Embryonic facial prominence (tissue), 1 donor: ENCODE data around the gene RETREG1.
"Not testable (repeated sequence)": the region's sequence is repeated elsewhere in the genome, so short reads cannot be mapped to it uniquely, and the experiment has no call there.

ENCODE experiments used
- DNase-seq: peaks from one replicate; pipeline ENCODE4 v3.0.0-alpha.2; 2016; ENCODE audit errors: extremely low spot score

The RETREG1 gene

DNA sequence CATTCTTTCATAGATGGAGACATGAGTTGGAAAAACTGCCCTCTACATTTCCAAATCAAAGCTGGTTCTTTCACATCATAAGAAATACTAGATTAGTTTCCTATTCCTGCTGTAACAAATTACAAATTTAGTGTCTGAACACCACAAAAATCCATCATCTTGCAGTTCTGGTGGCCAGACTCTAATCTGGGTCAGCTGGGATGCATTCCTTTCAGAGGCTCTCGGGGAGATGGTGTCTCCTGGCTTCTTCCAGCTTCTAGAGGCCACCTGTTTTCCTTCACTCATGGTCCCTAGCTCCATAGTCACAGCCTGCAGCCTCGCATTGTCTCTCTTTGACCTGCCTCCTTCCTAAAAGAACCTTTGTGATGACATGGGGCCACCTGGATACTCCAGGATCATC lies 65.2 kb downstream of the RETREG1 start:
- DNase-seq, result no peak

DNA sequence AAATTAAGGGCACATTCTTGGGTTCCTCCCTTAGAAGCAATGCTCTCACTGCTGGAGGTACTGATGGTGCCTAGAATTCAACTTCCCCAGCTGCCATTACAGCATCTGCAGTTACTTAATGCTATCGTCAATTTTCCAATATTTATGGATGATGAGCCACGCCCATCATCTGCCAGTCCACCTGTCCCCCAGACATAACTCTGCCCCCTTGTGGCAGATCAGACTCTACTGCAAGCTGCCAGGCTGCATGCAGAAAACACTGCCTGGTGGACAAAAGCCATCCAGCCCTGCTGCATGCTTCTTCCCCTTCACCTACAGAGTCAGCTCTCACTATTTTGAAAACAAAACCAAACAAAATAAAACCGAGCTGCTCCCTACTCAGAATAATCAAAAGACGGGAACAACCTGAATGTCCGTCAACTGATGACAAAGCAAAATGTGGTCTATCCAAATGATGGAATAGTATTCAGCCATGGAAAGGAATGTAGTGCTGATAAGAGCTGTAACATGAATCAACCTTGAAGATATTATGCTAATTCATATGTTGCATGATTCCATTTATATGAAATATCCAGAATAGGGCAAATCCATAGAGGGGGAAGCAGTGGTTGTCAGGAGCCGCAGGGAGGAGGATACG lies 66.4 kb downstream of the RETREG1 start:
- DNase-seq, result no peak

GRCh38 chr5:16549491-16550206 lies 67.1 kb downstream of the RETREG1 start:
- DNase-seq, result no peak

- DNase-seq, result no peak
Observed at GRCh38 chr5:16548812-16549211, 68.0 kb downstream of the RETREG1 start.

GRCh38 chr5:16548115-16548514 lies 68.7 kb downstream of the RETREG1 start:
- no peak for DNase-seq

DNA sequence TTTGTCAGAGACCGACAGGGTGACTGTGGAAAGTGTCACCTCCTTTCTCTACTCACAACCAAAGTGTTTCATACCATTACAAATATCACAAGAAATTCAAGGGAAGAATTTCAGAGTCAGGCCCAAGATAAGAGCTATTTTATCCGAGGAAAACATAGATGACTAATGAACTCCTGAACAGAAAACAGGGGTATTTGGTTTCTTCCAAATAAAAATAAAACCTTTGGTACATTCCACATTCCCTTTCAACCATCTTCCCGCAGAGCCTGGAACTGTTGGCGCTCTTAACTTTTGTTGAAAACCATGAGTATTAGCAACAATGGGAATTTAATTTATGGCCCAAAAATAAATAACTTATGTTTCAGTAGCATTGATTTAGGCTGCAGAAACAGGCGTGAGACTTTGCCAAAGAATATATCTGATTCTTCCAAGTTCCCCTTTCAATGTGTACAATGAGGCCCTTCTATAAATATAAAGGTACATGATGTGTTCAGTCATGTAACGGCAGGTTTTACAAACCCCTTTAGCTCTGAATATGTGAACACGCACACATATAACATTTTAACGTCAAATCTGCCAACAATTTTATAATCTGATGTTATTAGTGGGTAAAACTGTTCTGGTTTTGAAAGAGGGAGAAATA lies 69.5 kb downstream of the RETREG1 start:
- DNase-seq, result no peak

DNA sequence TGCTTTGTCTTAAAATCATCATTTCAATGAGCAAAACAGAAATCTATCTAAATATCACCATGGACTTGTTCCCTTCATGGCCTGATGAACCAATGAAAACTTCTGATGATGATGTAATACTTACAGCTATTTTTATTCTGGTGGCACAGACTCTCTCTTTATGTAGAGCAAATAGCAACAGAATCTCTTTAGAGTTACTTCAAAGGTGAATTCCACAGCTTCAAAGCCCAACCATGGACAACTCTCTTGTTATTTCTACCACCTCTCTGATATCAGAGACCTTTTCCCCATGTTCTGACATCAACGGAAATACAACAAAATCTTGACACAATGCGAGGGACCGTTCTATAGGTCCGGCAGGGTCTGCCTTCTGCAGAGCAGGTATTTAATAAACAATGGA lies 70.1 kb downstream of the RETREG1 start:
- no peak for DNase-seq

GRCh38 chr5:16544607-16545374 lies 72.0 kb downstream of the RETREG1 start:
- DNase-seq, result no peak

DNA sequence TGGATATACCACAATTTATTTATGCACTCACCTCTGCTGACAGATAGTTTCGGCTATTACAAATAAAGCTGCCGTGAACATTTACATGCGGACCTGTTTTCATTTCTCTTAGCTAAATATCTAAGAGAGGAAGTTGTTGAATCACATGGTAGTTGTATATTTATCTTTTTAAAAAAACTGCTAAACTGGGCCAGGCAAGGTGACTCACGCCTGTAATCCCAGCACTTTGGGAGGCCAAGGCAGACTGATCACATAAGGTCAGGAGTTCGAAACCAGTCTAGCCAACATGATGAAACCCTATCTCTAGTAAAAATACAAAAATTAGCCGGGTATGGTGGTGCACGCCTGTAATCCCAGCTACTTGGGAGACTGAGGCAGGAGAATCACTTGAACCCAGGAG lies 73.6 kb downstream of the RETREG1 start:
- DNase-seq, result not testable (repeated sequence)

DNA sequence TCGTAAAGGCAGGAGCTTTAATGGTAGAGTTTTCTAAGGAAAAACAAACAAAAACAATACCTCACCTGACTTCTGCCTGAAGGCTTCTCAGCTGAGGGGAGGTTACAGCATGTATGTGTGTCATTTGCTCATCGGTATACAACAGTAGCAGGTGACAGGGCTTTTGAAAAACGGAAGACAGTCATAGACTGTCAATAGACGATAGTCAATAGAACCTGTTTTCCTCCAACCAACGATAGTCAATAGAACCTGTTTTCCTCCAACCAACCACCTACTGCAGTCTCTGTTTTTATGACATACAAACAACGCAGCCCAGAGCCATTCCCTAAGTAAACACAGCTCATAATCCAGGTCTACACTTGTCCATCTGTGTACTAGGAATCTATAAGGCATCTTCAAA lies 74.6 kb downstream of the RETREG1 start:
- DNase-seq, result no peak

GRCh38 chr5:16541592-16541991 lies 75.2 kb downstream of the RETREG1 start:
- DNase-seq, result not testable (repeated sequence)

DNA sequence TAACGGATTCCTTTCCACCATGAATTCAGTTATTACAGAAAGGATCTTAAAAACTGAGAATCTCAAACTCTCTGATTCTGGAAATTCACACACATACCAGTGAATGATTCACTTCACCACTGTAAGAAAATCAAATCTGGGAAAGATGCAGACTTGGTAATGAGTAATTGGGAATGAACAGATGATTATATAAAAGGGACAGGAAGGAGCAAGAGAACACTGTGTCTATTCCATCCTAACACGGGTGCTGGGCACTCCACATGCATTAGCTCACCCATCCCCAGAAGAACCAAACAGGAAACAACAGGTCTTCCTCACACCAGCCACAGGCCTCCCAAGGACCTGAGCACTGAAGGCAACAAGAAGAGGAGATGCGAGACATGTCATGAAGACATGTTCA lies 76.4 kb downstream of the RETREG1 start:
- no peak for DNase-seq

GRCh38 chr5:16539169-16539666 lies 77.6 kb downstream of the RETREG1 start:
- DNase-seq, result no peak

DNA sequence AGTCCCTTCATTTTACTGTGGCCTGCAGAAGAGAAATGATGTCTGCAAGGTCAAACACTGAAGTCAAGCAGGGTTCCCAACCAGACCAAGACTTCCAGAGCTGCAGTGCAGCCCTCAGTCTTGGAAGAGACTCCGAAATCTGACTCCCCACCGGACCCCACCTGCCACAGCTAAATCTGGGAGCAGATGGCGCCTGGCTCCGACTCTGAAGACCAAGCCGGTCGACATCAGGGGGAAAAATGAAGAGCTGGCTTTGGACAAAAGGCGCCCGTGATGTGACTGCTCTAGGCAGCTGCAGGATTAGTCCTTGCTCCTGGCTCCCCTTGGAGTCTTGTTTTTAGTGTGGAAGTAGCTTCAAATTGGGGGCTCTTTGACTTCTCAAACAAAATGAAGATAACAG lies 78.8 kb downstream of the RETREG1 start:
- no peak for DNase-seq

DNA sequence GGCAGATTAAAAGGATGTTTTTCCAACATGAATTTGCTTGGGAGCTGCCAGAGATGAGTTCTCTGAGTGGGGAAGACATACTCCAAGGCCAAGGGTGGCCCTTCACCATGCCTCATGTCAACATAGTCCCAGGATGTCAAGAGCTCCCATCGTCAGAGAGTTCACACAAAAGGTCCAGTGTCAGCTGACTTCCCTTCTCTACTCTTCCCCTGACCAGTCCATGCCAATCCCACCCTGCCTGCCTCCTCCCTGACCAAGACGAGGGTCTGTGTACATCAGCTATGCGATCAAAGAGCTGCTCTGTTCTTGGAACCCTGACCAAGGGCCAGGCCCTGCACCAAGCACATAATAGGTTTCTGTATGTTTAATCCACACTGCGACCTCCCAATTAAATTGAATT lies 80.0 kb downstream of the RETREG1 start:
- DNase-seq, result no peak

GRCh38 chr5:16536246-16536645 lies 80.6 kb downstream of the RETREG1 start:
- DNase-seq, result no peak

DNA sequence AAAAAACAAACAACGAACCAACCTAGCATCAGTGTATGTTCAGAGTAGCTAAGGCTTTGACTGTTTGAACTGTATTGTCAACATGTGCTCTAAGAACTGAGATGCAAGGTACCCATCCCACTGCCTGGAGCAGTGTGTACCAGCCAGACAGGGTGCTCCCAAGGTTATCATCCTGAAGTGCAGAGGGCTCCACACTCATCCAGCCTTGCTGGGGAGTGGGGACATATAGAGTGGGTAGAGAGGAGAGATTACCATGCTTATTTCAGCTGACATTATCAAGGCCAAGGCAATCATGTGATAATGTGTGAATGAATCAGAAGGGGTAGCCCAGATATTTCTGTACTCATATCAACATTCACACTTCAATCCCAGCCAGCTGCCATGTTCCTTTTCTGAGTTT lies 82.5 kb downstream of the RETREG1 start:
- no peak for DNase-seq

- DNase-seq, result no peak
Observed at GRCh38 chr5:16531063-16531648, 85.6 kb downstream of the RETREG1 start.

DNA sequence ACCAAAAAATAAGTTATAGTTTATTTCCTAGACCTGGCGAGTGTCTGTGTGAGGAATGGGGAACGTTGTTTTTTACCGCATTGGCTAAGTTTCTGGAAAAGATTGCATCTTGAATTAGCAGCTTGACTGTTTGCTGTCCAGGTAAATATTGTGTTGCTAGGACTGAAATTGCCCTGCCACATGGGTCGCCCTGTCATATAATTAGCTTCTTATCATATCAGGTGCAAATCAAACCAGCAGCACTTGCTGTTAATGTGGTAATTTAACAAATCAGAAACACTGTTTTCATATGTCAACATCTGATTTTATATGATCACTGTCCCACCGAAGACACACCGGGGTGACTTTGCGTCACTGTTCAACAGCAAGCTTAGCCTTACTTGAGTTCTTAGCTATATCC lies 87.5 kb downstream of the RETREG1 start:
- no peak for DNase-seq

- no peak for DNase-seq
Observed at GRCh38 chr5:16528382-16529110, 88.3 kb downstream of the RETREG1 start.

DNA sequence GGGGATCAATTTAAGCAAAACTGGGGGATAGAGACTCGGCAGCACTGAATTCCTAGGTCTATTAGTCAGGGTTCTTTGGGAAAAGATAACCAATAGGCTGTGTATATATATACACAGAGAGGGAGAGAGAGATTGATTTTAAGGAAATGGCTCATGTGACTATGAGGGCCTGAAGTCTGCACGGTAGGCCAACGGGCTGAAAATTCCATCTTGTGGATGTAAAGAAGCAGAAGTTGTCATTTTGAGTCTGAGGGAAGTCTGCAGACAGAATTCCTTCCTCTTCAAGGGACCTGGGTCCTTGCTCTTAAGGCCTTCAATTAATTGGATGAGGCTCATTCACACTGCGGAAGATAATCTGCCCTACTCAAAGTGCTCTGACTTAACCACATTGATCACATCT lies 91.1 kb downstream of the RETREG1 start:
- DNase-seq, result no peak
